Fibroblast of lung (primary cell): ENCODE results near the gene HINT2. TPM values are rescaled to one million over a fixed set of nuclear protein-coding genes. Genes with fewer than 3 reads are reported as not detected.
A peak's percentile ranks its signal among the peaks of the same experiment; 100 is the strongest.

Experiments
- DNase-seq, 2 donors: peaks; one replicate each; pipeline versions ENCODE4 v3.0.0 to v3.0.0-alpha.2; 2010; ENCODE audit warnings: low read depth in 2 of 2
- H2AFZ ChIP-seq: 2 replicates; pipeline ENCODE4 v1.5.1; 2012; ENCODE audit warnings: low read length, control low read depth, inconsistent platforms
- H3K27ac ChIP-seq: 2 replicates; pipeline ENCODE4 v1.5.1; 2011; ENCODE audit warnings: low read length, control low read depth; ENCODE audit not compliant: insufficient read depth
- H3K27me3 ChIP-seq: 2 replicates; pipeline ENCODE4 v1.5.1; 2011; ENCODE audit warnings: mild to moderate bottlenecking, low read length; ENCODE audit not compliant: control insufficient read depth, insufficient read depth
- H3K36me3 ChIP-seq: 2 replicates; pipeline ENCODE4 v1.5.1; 2011; ENCODE audit warnings: low read length; ENCODE audit not compliant: control insufficient read depth, insufficient read depth
- H3K4me1 ChIP-seq: 2 replicates; pipeline ENCODE4 v1.5.1; 2011; ENCODE audit warnings: low read length; ENCODE audit not compliant: control insufficient read depth, insufficient read depth; ENCODE audit errors: extremely low read depth
- H3K4me2 ChIP-seq: 2 replicates; pipeline ENCODE4 v1.5.1; 2011; ENCODE audit warnings: low read length, control low read depth; ENCODE audit not compliant: insufficient read depth; ENCODE audit errors: extremely low read depth
- H3K4me3 ChIP-seq, 4 experiments: fragments of 200-600 bp in 1 of 4; sonication (generic) in 1 of 4; replicated peaks in 1 of 4; 2 replicates each; pipeline ENCODE4 v1.5.1; 2011 to 2016; ENCODE audit warnings: low read length in 4 of 4, low read depth in 3 of 4, mild to moderate bottlenecking in 3 of 4, control low read depth in 2 of 4, inconsistent platforms in 1 of 4, mixed read lengths in 1 of 4; ENCODE audit not compliant: insufficient read depth in 1 of 4; ENCODE audit errors: control extremely low read depth in 1 of 4
- H3K79me2 ChIP-seq: 2 replicates; pipeline ENCODE4 v1.5.1; 2012; ENCODE audit warnings: mild to moderate bottlenecking, low read length, inconsistent platforms; ENCODE audit not compliant: control insufficient read depth, insufficient read depth
- H3K9ac ChIP-seq: 2 replicates; pipeline ENCODE4 v1.5.1; 2011; ENCODE audit warnings: mild to moderate bottlenecking, low read length, control low read depth; ENCODE audit not compliant: insufficient read depth
- H3K9me3 ChIP-seq: 2 replicates; pipeline ENCODE4 v1.5.1; 2012; ENCODE audit warnings: low read depth, low read length; ENCODE audit not compliant: control insufficient read depth, insufficient read depth
- H4K20me1 ChIP-seq: 2 replicates; pipeline ENCODE4 v1.5.1; 2011; ENCODE audit warnings: low read length; ENCODE audit not compliant: control insufficient read depth, insufficient read depth; ENCODE audit errors: extremely low read depth
- EZH2 ChIP-seq: IDR thresholded peaks from 2 replicates; pipeline ENCODE4 v1.5.1; 2012; ENCODE audit warnings: low read length, control low read depth, mild to moderate bottlenecking; ENCODE audit errors: missing control alignments
- polyA plus RNA-seq, 2 donors: library from polyadenylated mRNA; depleted of rRNA in 1 of 2; stranded (reverse) in 1 of 2; unstranded in 1 of 2; fragments of >200 nt; gene quantifications; 2 replicates each; pipeline ENCODE4 v1.2.1, GENCODE V29; 2011 to 2012; ENCODE audit warnings: missing spikeins in 1 of 2
- total RNA-seq: library from RNA; depleted of rRNA; stranded (reverse); fragments of >200 nt; gene quantifications from 2 replicates; pipeline ENCODE4 v1.2.1, GENCODE V29; 2014
- TF ChIP-seq, protein P1 (sequence below), 2 donors: IDR thresholded peaks in 1 of 2; conservative IDR thresholded peaks in 1 of 2; 1 replicate in 1 of 2; 2 replicates in 1 of 2; pipeline ENCODE4 v1.5.1; 2011 to 2012; ENCODE audit warnings: low read length in 2 of 2, control low read depth in 1 of 2, inconsistent platforms in 1 of 2, low read depth in 1 of 2, mild to moderate bottlenecking in 1 of 2

Gene HINT2
- total and polyA plus RNA-seq, 2 donors (not counting 1 experiment from before 2014, with no cell fraction given), result 13.1 to 34.2 TPM

DNA sequence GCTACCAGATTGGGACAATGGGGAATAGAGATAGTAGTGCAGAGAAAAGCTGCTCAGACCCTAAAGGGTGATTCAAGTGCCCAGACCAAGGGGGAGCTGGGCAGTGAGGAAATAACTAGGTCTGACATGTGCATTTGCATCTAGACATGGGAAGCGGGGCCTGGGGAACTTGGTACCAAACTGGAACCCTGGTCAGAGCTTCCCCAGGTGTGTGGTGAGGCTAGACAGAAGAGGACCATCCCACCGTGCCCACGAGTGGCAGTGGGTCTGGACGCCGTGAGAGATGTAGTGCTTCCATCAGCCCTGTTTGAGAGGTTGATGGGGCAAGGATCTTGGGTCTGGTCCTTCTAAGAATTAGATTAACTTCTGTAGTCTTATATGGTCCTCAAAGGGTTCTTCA is 21.8 kb upstream of the HINT2 start:
- Histone ChIP-seq H3K4me2 (no peak overlapping the region), H3K9ac (no peak overlapping the region), H3K9me3 (no peaks in the 10 kb centered on the region), H4K20me1 (no peaks in the 10 kb centered on the region), H3K79me2 (no peaks in the 10 kb centered on the region), H3K4me3 (no peak overlapping the region), H3K27ac (no peak overlapping the region), H3K27me3 (no peaks in the 10 kb centered on the region), H3K36me3 (no peaks in the 10 kb centered on the region), H3K4me1 (no peaks in the 10 kb centered on the region), H2AFZ (no peak overlapping the region)
- DNase-seq, result no peak
- TF ChIP-seq EZH2, result no peak
- TF ChIP-seq, protein P1, sequence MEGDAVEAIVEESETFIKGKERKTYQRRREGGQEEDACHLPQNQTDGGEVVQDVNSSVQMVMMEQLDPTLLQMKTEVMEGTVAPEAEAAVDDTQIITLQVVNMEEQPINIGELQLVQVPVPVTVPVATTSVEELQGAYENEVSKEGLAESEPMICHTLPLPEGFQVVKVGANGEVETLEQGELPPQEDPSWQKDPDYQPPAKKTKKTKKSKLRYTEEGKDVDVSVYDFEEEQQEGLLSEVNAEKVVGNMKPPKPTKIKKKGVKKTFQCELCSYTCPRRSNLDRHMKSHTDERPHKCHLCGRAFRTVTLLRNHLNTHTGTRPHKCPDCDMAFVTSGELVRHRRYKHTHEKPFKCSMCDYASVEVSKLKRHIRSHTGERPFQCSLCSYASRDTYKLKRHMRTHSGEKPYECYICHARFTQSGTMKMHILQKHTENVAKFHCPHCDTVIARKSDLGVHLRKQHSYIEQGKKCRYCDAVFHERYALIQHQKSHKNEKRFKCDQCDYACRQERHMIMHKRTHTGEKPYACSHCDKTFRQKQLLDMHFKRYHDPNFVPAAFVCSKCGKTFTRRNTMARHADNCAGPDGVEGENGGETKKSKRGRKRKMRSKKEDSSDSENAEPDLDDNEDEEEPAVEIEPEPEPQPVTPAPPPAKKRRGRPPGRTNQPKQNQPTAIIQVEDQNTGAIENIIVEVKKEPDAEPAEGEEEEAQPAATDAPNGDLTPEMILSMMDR (conservative IDR thresholded peaks at IDR 0.05 in 1 of 2, IDR thresholded peaks at IDR 0.05 in 1 of 2; ENCODE audit: low read depth in 1 of 2, low read length in 2 of 2), result no peak

DNA sequence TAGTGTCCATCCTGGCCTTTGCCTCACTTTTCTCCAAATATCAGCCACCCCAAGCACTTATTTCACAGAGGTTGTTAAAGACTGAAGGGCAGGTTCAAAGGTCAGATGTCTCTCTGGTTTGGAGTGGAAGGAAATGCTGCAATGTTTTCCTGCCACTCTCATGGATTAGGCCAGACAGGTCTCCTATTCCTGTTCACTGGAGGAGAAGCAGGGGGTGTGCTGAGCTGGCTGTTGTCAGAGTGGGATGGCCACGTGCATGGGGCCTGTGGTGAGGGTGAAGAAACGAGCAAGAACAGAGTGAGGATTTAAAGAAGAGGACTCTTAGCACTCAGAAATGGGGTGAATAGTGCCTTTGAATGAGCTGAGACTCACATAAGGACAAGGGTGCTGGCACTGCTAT is 20.9 kb upstream of the HINT2 start:
- no peak overlapping the region for H3K4me3 ChIP-seq
- H3K79me2 ChIP-seq, result no peaks in the 10 kb centered on the region
- DNase-seq, result no peak
- no peaks in the 10 kb centered on the region for H3K4me1 ChIP-seq
- TF ChIP-seq EZH2, result no peak
- TF ChIP-seq, protein P1 (conservative IDR thresholded peaks at IDR 0.05 in 1 of 2, IDR thresholded peaks at IDR 0.05 in 1 of 2; ENCODE audit: low read depth in 1 of 2, low read length in 2 of 2), result no peak
- no peak overlapping the region for H2AFZ ChIP-seq
- no peaks in the 10 kb centered on the region for H3K9me3 ChIP-seq
- no peaks in the 10 kb centered on the region for H3K27me3 ChIP-seq
- no peak overlapping the region for H3K9ac ChIP-seq
- no peak overlapping the region for H3K27ac ChIP-seq
- no peaks in the 10 kb centered on the region for H4K20me1 ChIP-seq
- no peak overlapping the region for H3K4me2 ChIP-seq
- H3K36me3 ChIP-seq, result no peaks in the 10 kb centered on the region

DNA sequence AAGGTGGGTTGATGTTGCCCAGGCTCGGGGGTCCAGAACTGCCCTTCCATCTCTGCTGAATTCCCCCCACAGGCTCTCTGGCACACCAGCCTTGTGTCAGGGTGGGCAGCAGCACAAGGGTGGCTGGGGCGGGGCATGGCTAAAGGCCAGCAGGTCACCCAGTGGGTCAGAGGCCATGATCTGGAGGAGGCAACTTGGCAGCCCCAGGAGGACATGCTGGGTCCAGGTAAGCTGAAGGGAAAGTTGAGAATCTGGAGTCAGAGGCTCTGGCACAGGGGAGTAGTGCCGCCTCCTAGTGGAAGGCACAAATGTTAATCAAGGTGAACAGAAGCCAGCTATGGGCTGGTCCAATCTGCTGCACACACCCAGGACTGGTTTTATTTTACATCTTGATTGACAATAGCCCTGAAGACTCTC is 20.4 kb upstream of the HINT2 start:
- Histone ChIP-seq H3K36me3 (no peaks in the 10 kb centered on the region), H4K20me1 (no peaks in the 10 kb centered on the region), H3K27ac (no peak overlapping the region), H2AFZ (no peak overlapping the region), H3K4me3 (no peak overlapping the region), H3K9me3 (no peaks in the 10 kb centered on the region), H3K79me2 (no peaks in the 10 kb centered on the region), H3K4me1 (no peaks in the 10 kb centered on the region), H3K4me2 (no peak overlapping the region), H3K9ac (no peak overlapping the region), H3K27me3 (no peaks in the 10 kb centered on the region)
- TF ChIP-seq EZH2, result no peak
- TF ChIP-seq, protein P1 (conservative IDR thresholded peaks at IDR 0.05 in 1 of 2, IDR thresholded peaks at IDR 0.05 in 1 of 2; ENCODE audit: low read depth in 1 of 2, low read length in 2 of 2), result peak in 1 of 2 donors; percentile 34
- DNase-seq, result no peak
